H1 (cell line): ENCODE measurements around the gene SLC25A21. TPM values are rescaled to one million over a fixed set of nuclear protein-coding genes. Genes with fewer than 3 reads are reported as not detected.

ENCODE experiments used
- ATF2 ChIP-seq: IDR thresholded peaks from 2 replicates; pipeline ENCODE4 v1.6.1; 2012; ENCODE audit warnings: low read length, inconsistent platforms
- BCL11A ChIP-seq, 2 experiments: IDR thresholded peaks; one replicate each; pipeline ENCODE4 v1.6.1; 2011; ENCODE audit warnings: low read depth in 2 of 2, low read length in 2 of 2, mild to moderate bottlenecking in 2 of 2
- CBX8 ChIP-seq: fragments of 300-800, 300-1000 bp; sonication (generic); IDR thresholded peaks from 2 replicates; pipeline ENCODE4 v1.7.1; 2016; ENCODE audit warnings: low read depth, low read length, borderline replicate concordance
- CHD7 ChIP-seq: fragments of 300-600 bp; sonication (generic); IDR thresholded peaks from 2 replicates; pipeline ENCODE4 v1.7.1; 2012; ENCODE audit warnings: low read length, moderate library complexity, mild to moderate bottlenecking, inconsistent platforms; ENCODE audit not compliant: insufficient replicate concordance
- EGR1 ChIP-seq: IDR thresholded peaks from 2 replicates; pipeline ENCODE4 v1.6.1; 2011; ENCODE audit warnings: low read depth, low read length, borderline replicate concordance
- JUND ChIP-seq: IDR thresholded peaks from 2 replicates; pipeline ENCODE4 v1.6.1; 2011; ENCODE audit warnings: mild to moderate bottlenecking, improper control_type of control experiment, low read length
- SP1 ChIP-seq: IDR thresholded peaks from 2 replicates; pipeline ENCODE4 v1.6.1; 2011; ENCODE audit warnings: low read depth, low read length
- polyA plus RNA-seq, 7 experiments: library from polyadenylated mRNA; depleted of rRNA in 3 of 7; stranded (reverse) in 5 of 7; unstranded in 2 of 7; fragments of >200 nt in 5 of 7; fragments of 200-250 nt in 2 of 7; gene quantifications; 1 replicate in 5 of 7; 2 replicates in 1 of 7; 4 replicates in 1 of 7; pipeline versions ENCODE4 v1.2.1 to v1.2.3, GENCODE V29; 2011 to 2013; ENCODE audit warnings: missing spikeins in 2 of 7, mixed read lengths in 2 of 7
- total RNA-seq: library from RNA; stranded (reverse); fragmentation: NEBNext Ultra II Directional; extraction: Animal tissue kit (Norgen Biotek cat#: 25700); gene quantifications from 2 replicates; pipeline ENCODE4 v1.2.1, GENCODE V29; 2021
- TF ChIP-seq, protein P1 (sequence below), 3 experiments: IDR thresholded peaks; 1 replicate in 2 of 3; 2 replicates in 1 of 3; pipeline versions ENCODE4 v1.5.1 to v1.6.1; 2011; ENCODE audit warnings: low read length in 3 of 3, mild to moderate bottlenecking in 3 of 3, inconsistent platforms in 2 of 3, low read depth in 1 of 3, moderate library complexity in 1 of 3; ENCODE audit not compliant: insufficient read depth in 1 of 3; ENCODE audit errors: control extremely low read depth in 1 of 3

SLC25A21 gene
- total and polyA plus RNA-seq, 2 of the 8 experiments (the other 6 are each of a cell fraction or from before 2014, with no cell fraction given): 6.9 to 15.7 TPM

GRCh38 chr14:37153005-37153404 lies 19.4 kb downstream of the SLC25A21 start (continued):
- TF ChIP-seq CHD7 (no peak), CBX8 (no peak), JUND (no peak), BCL11A (IDR thresholded peaks at IDR 0.05; ENCODE audit: low read depth in 2 of 2, low read length in 2 of 2) (no peak), SP1 (no peak), ATF2 (no peak), EGR1 (no peak)
- TF ChIP-seq, protein P1, sequence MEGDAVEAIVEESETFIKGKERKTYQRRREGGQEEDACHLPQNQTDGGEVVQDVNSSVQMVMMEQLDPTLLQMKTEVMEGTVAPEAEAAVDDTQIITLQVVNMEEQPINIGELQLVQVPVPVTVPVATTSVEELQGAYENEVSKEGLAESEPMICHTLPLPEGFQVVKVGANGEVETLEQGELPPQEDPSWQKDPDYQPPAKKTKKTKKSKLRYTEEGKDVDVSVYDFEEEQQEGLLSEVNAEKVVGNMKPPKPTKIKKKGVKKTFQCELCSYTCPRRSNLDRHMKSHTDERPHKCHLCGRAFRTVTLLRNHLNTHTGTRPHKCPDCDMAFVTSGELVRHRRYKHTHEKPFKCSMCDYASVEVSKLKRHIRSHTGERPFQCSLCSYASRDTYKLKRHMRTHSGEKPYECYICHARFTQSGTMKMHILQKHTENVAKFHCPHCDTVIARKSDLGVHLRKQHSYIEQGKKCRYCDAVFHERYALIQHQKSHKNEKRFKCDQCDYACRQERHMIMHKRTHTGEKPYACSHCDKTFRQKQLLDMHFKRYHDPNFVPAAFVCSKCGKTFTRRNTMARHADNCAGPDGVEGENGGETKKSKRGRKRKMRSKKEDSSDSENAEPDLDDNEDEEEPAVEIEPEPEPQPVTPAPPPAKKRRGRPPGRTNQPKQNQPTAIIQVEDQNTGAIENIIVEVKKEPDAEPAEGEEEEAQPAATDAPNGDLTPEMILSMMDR (IDR thresholded peaks at IDR 0.05; ENCODE audit: control extremely low read depth in 1 of 3, insufficient read depth in 1 of 3, low read depth in 1 of 3, low read length in 3 of 3): no peak
